ENCODE data around the gene IL12B. TPM values are rescaled to one million over a fixed set of nuclear protein-coding genes. Genes with fewer than 3 reads are reported as not detected.

The IL12B gene
- total RNA-seq, 1 donor from 2014 or later = not detected

DNA sequence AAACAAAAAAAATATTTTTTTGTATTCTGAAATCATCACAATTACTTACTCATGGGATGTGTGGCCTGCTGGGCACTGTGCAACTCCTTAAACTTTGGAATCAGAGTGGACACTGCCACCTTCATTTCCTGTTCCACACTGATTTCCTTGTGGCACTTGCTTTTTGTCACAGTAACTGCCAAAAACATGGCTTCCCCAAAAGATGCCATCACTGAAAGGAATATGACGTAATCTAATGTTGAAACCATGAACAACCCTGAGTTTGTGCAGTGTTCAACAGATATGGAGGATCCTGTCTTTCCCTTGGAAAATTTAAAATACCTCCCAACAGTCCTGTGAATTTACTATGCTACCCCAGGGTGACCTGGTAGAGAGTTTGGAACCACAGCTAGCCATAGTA, 12.6 kb upstream of the IL12B start:
- H3K9me3 Mint-ChIP-seq = peaks cover 12% of the 10 kb centered on the region
- H3K27ac Mint-ChIP-seq = no peak overlapping the region
- TF ChIP-seq, protein P1, sequence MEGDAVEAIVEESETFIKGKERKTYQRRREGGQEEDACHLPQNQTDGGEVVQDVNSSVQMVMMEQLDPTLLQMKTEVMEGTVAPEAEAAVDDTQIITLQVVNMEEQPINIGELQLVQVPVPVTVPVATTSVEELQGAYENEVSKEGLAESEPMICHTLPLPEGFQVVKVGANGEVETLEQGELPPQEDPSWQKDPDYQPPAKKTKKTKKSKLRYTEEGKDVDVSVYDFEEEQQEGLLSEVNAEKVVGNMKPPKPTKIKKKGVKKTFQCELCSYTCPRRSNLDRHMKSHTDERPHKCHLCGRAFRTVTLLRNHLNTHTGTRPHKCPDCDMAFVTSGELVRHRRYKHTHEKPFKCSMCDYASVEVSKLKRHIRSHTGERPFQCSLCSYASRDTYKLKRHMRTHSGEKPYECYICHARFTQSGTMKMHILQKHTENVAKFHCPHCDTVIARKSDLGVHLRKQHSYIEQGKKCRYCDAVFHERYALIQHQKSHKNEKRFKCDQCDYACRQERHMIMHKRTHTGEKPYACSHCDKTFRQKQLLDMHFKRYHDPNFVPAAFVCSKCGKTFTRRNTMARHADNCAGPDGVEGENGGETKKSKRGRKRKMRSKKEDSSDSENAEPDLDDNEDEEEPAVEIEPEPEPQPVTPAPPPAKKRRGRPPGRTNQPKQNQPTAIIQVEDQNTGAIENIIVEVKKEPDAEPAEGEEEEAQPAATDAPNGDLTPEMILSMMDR (conservative IDR thresholded peaks at IDR 0.05) = no peak
- H3K27me3 Mint-ChIP-seq = peaks cover 21% of the 10 kb centered on the region
- DNase-seq (ENCODE audit: extremely low spot score, unreplicated experiment) = no peak
- peaks cover 5% of the 10 kb centered on the region for H3K4me1 Mint-ChIP-seq (ENCODE audit: unreplicated experiment)
- H3K4me3 Mint-ChIP-seq = no peak overlapping the region
- peaks cover 3% of the 10 kb centered on the region for H3K36me3 Mint-ChIP-seq

DNA sequence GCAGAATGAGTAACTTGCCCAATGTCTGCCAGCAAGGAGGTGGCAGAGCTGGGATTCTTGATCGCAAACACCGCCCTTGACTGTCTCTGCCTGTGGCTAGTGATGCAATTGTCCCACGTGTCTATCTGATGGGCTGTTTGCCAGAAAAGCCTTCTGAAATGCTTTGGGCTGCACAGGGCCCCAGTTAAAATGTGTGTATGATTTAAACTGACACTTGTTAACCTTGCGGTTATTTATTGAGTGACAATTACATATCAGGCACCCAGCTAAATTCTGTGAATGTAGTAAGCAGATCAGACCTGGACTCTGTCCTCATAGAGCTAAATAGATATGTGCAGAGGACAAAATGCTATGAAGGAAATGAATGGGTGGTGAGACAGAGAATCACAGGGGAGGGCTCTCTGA, 11.6 kb upstream of the IL12B start:
- Mint-ChIP-seq H3K27me3 (peaks cover 21% of the 10 kb centered on the region), H3K4me1 (ENCODE audit: unreplicated experiment) (peaks cover 5% of the 10 kb centered on the region), H3K36me3 (peaks cover 3% of the 10 kb centered on the region), H3K9me3 (peaks cover 12% of the 10 kb centered on the region), H3K27ac (peak overlapping the region; percentile 47), H3K4me3 (peak overlapping the region; percentile 41)
- TF ChIP-seq, protein P1 (conservative IDR thresholded peaks at IDR 0.05) = no peak
- DNase-seq (ENCODE audit: extremely low spot score, unreplicated experiment) = no peak

DNA sequence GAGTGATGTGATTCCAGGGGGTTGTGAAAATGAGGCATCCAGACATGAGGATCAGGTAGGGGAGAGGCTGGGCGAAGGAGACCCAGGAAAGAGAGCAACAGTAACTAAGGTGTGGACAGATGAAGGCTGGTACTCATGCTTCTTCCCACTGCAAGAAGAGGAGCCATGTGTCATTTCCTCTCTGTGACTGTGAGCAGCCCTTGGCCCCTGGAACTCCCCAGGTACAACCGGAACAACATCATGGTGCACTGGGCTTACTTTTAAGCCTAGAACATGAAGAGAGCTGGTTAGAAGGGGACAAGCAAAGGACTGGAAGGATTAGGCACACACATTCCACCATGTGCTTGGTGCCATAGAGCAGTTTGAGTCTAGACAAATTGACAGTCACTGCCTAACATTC, 10.9 kb upstream of the IL12B start:
- H3K36me3 Mint-ChIP-seq = peaks cover 3% of the 10 kb centered on the region

DNA sequence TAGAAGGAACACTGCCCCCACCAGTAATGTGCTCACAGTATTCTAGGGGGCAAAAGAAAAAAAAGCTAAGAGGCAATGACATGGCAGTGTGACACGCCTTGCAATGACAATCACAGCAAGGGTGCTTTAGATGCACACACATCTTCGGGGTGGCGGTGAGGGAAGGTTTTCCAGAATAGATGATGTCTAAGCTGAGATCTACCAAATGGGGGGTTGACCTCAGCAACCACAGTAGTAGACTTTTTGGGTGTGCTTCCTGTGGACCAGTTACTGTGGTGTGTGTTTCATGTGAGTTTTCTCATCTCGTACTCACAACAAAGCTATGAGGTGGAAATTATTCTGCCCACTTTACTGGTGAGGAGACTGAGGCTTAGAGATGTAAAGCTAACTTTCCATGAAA, 10.2 kb upstream of the IL12B start:
- Mint-ChIP-seq H3K4me1 (ENCODE audit: unreplicated experiment) (peaks cover 5% of the 10 kb centered on the region), H3K27me3 (peaks cover 18% of the 10 kb centered on the region), H3K4me3 (no peak overlapping the region), H3K27ac (no peak overlapping the region), H3K9me3 (peaks cover 12% of the 10 kb centered on the region), H3K36me3 (peaks cover 3% of the 10 kb centered on the region)
- TF ChIP-seq, protein P1 (conservative IDR thresholded peaks at IDR 0.05) = no peak
- no peak for DNase-seq (ENCODE audit: extremely low spot score, unreplicated experiment)

More for the DNA sequence above, 10.9 kb upstream of the IL12B start:
- peaks cover 5% of the 10 kb centered on the region for H3K4me1 Mint-ChIP-seq (ENCODE audit: unreplicated experiment)
- no peak overlapping the region for H3K4me3 Mint-ChIP-seq
- H3K9me3 Mint-ChIP-seq = peaks cover 12% of the 10 kb centered on the region
- no peak overlapping the region for H3K27ac Mint-ChIP-seq
- DNase-seq (ENCODE audit: extremely low spot score, unreplicated experiment) = no peak
- TF ChIP-seq, protein P1 (conservative IDR thresholded peaks at IDR 0.05) = no peak
- peaks cover 21% of the 10 kb centered on the region for H3K27me3 Mint-ChIP-seq

DNA sequence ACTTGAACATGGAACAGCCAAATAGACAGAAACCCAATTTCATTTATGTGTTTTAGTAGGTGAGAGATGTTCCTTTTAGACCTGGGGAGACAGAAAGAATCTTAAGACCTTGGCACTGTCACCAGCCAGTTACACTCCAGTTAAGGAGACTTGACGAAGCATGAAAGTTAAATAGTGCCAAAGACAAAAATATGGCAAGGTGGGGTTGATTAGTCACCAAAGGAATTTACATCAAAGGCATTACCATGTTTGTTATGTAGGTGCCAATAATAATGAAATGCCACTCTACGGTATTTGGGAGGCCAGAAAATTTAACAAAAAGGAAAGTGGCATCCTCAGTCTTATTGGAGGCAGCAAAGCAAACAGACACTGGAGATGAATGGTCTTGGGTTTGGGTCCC, 9.2 kb upstream of the IL12B start:
- Mint-ChIP-seq H3K4me1 (ENCODE audit: unreplicated experiment) (peaks cover 5% of the 10 kb centered on the region), H3K36me3 (peaks cover 3% of the 10 kb centered on the region), H3K27me3 (peaks cover 13% of the 10 kb centered on the region), H3K27ac (no peak overlapping the region), H3K9me3 (peaks cover 12% of the 10 kb centered on the region), H3K4me3 (no peak overlapping the region)
- DNase-seq (ENCODE audit: extremely low spot score, unreplicated experiment) = no peak
- TF ChIP-seq, protein P1 (conservative IDR thresholded peaks at IDR 0.05) = no peak

DNA sequence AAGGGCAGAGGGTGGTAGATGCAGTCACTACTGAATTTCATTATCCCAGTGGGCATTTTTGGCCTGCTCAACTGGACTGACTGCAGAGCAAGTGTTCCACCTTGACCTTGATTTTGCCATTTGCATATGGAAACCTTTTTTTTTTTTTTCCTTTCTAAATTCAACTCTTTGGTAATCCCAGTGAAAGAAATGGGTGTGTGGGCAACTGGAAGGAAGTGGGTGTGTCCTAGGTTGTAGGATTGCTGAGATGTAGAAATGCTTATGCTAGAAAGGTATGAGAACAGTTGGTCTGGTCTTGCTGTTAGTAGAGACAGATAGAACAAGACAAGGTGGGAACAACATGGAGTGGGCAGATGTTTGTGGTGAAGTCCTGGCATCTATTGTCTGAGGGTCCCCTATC, 7.8 kb upstream of the IL12B start:
- Mint-ChIP-seq H3K36me3 (peaks cover 3% of the 10 kb centered on the region), H3K4me3 (no peak overlapping the region), H3K4me1 (ENCODE audit: unreplicated experiment) (peaks cover 5% of the 10 kb centered on the region), H3K27ac (peak overlapping the region; percentile 88), H3K9me3 (peaks cover 5% of the 10 kb centered on the region), H3K27me3 (peaks cover 5% of the 10 kb centered on the region)
- DNase-seq (ENCODE audit: extremely low spot score, unreplicated experiment) = no peak
- TF ChIP-seq, protein P1 (conservative IDR thresholded peaks at IDR 0.05) = no peak

All from type B pancreatic cell (in vitro differentiated cells).